Stimulated activated CD8-positive, alpha-beta memory T cell treated with anti-CD3 and anti-CD28 coated beads, Interleukin-15, amount 100 ng/mL, for 4 hours (primary cell): Measurements from ENCODE around the gene SLC31A1.
"Not testable (repeated sequence)": the region's sequence is repeated elsewhere in the genome, so short reads cannot be mapped to it uniquely, and the experiment has no call there.

ENCODE experiments used
- DNase-seq, 2 donors: peaks; one replicate each; pipeline ENCODE4 v3.0.0-alpha.2; 2020; ENCODE audit warnings: low read depth in 2 of 2

The SLC31A1 gene

DNA sequence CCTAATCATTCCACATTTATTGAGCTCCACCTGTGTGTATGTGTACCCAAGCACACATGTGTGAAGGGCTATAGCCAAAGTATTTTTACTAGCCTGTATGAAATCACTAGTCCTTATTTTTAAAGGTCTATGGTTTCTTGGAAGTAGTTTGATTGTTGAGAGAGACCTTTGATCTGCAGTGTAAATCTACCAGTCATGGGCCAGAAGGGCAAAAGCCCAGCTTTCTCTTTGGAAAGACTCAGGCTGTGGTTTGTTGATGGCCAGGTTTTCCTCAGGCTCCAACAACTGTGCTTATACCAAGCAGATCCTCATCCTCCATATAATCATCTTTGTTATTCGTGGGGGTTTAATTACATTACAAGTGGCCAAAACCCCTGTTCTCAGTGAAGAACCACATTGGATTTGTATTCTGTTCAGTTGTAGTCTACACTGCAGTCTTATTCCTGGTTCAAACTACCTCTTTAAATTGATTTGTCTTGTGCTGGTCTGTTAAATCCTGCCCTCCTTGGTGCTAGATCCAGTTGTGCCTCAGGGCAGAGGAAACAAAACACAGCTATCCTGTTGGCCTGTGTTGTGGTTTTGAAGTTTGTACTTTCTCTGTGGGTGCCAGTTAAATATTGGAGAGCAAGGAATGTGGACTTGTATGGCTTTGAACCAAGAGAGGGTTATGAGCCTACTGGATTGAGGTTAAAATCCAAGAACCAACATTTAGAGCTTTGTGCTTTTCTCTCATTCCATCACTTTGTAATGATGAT, 40.8 kb downstream of the SLC31A1 start:
- DNase-seq, result no peak

- DNase-seq, result no peak
Observed at GRCh38 chr9:113266174-113266573, 44.8 kb downstream of the SLC31A1 start.

DNA sequence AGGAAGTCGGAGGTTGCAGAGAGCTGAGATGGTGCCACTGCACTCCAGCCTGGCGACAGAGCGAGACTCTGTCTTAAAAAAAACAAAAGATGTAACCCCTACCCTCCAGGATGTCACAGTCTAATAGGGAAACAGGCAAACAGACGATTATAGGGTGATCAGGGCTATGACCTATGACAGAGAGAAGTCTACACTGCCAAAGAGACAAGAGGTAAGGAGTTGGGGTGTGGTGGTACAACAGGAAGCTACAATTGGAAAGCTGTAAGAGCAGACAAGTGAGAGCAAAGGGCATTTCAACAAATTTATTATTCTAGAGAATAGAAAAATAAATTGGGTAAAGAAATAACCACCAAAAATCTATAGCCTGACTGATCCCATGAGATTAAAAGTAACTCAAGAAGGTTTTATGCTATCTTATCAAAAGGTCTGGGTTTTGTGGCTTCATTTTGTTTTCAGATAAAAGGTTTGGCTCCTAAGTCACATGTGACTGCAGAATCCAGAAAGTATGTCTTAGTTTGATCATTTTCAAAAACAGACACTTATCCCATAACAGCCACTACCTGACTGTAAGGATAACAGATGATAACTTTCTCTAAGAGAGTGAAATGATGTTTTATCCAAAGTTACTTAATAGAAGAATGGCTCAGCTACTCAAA, 46.7 kb downstream of the SLC31A1 start:
- no peak for DNase-seq

DNA sequence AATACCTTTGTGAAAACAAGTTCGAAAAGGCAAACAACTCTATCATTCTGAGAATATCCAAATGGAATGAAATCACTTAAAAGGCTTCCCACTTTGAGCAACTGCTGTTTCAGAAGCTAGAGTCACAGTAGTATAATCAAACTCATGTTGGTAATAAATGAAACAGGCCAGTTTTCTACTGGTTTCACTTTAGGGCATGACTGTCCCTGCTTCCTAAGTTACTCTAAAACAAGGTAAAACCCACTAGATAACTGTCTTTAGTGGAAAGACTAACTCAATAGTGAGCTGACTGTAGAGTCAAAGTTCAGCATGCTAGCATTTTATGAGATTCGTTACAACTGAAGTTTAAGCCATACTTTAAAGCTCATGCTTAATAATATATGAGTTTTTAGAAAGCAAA, 48.0 kb downstream of the SLC31A1 start:
- no peak for DNase-seq

GRCh38 chr9:113269871-113270270, 48.5 kb downstream of the SLC31A1 start:
- no peak for DNase-seq

- DNase-seq, result no peak
Observed at GRCh38 chr9:113274474-113275156, 53.3 kb downstream of the SLC31A1 start.

DNA sequence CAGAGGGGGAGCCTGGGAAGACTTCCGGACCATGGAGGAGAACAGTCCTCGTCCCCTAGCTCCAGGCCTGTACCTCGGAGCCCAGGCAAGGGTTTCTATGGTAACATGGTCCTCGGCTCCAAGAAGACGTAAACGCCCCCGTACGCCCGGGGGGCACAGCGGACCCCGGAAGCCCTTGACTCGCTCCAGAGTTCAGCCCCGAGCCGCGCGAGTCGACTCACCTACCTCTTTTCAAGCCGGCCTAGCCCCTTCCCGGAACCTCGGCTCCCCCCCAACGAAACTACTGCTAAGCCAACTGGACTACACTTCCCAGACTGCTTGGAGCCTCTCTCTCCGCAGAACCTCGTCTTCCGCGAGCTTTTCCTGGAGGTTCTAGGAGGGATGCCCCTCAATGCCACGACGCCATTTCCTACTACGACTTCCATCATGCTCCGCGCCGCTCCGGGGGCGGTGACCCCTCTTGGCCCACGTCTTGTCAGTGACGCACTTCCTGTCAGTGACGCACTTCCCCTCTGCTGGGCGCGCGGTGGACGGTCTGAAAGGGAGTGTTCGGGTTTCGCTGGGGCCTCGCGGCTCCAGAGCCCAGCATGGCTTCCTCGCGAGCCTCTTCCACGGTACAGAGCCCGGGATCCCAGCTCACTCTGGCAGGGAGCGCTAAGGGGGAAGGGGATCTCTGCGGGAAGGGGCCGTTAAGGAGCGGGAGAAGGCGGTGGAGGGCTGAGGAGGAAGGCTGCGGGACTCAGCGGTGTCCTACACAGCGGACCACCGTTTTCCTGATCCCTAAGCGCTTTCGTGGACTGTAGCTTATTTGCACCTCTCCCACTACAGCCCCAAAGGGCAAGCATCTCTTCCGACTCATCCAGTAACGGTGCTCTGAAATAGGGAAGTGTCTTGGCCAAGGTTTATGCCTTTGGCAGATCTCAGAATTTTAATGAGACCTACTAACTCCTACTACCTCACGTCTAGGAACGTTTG, 54.1 kb downstream of the SLC31A1 start, which contains the start of the genes CDC26 and PRPF4:
Gene CDC26 (minus strand): TSS at position 416 of the 975 bp plus-strand sequence. CDS start 3,065 bp downstream, outside the sequence.
Gene PRPF4 (plus strand): TSS at position 502 of the 975 bp plus-strand sequence. CDS start 86 bp downstream, at position 588.
- DNase-seq, result peak; percentile 91 to 93

GRCh38 chr9:113278840-113279239, 57.5 kb downstream of the SLC31A1 start:
- no peak for DNase-seq

DNA sequence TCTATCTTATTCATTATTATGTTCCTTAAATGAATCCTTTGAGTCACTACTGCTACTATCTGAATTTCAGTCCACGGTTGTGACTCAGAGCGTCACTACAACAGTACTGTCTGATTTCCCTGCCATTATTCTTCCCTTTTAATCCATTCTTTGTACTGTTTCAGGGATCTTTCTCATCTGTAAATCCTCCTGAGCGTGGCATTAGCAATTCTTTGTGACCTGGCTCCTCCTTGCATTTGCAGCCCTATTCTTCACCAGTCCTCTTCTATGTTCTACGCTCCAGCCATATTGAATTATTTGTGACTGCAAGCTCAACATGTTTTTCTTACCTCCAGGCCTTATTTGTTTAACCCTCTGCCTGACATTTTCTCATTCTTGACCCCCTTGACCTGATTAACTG, 60.0 kb downstream of the SLC31A1 start:
- no peak for DNase-seq

DNA sequence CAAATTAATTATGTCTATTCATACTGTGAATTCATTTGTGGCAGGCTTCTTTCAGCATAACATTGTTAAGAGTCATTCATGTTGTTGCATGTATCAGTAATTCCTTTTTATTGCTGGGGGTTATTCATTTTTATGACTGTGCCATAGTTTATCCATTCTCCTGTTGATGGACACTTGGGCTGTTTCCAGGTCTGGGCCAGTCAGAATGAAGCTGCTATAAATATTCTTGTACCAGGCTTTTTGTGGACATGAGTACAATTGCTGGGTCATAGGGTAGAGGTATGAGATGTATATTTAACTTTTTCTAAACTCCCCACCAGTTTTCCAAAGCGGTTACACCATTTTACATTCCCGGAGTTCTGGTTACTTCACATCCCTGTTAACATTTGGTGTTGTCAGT, 67.7 kb downstream of the SLC31A1 start:
- no peak for DNase-seq

GRCh38 chr9:113290052-113290607, 68.8 kb downstream of the SLC31A1 start:
- DNase-seq, result no peak

GRCh38 chr9:113293285-113293878, 72.0 kb downstream of the SLC31A1 start:
- DNase-seq, result no peak

DNA sequence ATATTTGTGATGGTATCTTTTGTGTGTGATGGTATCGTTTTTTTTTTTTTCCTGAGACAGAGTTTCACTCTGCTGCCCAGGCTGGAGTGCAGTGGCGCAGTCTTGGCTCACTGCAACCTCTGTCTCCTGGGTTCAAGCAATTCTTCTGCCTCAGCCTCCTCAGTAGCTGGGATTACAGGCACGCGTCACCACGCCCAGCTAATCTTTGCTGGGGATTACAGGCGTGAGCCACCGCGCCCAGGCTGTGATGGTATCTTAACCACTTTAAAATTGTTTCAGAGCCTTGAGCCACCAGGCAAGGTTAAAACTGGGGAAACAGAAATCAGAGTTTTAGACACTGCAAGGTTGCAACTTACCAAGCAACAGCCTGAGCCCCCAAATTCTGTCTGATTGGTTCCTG, 74.9 kb downstream of the SLC31A1 start:
- not testable (repeated sequence) for DNase-seq

- no peak for DNase-seq
Observed at GRCh38 chr9:113296796-113297558, 75.6 kb downstream of the SLC31A1 start.

GRCh38 chr9:113298311-113298710, 77.0 kb downstream of the SLC31A1 start:
- DNase-seq, result no peak

DNA sequence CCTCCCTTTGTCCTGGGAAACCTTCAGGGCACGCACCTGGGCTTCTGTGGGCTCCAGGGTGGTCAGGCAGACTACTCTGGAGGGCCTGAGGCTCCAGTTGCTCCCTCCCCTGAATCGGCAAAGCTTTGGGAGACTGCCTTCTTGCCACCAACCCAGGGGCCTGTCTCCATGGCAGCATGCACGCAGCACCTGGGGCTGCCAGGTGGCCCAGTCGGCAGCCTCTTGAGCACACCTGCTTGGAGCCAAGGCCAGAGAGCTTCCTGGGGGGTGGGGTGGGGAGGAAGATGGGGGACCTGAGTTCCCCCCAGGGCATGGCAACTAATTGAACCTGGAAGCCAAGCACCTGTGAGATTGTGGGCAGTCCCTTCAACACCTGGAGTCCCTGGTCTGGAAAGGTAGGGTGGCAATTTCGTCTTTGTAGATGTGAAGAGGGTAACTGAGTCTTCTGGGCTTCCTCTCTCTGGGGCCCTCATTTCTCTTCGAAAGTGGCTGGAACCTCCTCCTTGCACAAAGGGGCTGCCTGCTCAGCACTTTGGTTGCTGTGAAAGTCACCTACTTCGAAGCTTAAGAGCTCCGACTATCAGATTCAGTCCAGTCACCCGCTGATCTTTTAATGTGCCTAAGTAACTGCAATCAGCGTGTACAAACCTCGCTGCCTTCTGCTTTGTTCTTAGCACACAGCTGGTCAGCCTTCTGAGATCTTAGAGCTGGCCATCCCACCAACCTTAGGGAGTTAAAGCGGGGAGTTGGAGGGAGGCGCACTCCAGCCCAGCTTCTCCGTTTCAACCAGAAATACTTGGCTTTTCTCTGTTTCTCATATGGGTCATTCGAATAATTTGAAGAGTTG, 77.8 kb downstream of the SLC31A1 start:
- no peak for DNase-seq

DNA sequence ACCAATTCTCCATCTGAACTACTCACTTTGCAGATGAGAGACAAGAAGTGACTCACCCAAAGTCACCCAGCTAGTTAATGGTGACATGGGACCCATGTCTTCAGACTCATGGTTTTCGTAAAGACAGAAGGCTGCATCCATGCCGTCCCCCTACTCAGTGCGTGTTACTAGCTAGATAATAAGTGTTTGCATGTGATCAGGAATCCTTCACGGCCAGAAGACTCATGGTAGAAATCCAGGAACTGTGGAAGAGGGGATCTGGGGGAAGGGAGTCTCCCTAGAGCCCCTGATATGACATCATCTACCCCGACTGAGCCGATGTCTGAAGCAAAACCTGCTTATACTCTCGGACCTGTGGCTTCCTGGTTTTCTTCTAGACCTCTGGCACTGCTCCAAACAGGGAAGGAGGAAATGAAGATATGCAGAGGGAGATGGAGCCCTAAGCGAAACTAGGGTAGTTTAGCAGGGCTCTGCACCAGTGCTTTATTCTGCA, 78.5 kb downstream of the SLC31A1 start:
- no peak for DNase-seq

- no peak for DNase-seq
Observed at GRCh38 chr9:113301548-113301947, 80.2 kb downstream of the SLC31A1 start.
